ENCODE measurements around the gene KIAA2012.

DNA sequence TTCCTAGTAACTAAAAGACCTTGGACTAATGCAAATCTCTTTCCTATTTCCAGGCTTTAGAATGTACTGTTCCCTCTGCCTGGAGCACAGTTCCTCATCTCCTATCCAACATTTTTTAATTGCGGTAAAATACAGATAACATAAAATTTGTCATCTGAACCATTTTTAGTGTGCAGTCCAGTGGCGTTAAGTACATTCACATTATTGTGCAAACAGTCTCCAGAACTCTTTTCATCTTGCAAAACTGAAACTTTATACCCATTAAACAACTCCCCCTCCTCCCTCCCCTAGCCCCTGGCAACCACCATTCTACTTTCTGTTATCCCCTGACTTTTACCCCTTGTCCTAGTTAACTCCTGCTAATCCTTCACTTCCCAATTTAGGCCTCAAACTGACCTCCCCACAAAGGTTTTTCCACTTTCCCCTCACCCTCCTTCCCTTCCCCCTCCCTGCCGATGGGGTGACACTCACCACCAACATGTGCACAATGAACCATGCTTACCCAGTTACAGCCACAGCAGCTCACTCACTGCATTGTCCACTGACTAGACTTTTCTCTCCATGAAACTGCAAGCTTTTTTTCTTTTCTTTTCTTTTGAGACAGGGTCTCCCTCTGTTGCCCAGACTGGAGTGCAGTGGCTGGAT lies 54.8 kb downstream of the KIAA2012 start:
- TF ChIP-seq, protein P1, sequence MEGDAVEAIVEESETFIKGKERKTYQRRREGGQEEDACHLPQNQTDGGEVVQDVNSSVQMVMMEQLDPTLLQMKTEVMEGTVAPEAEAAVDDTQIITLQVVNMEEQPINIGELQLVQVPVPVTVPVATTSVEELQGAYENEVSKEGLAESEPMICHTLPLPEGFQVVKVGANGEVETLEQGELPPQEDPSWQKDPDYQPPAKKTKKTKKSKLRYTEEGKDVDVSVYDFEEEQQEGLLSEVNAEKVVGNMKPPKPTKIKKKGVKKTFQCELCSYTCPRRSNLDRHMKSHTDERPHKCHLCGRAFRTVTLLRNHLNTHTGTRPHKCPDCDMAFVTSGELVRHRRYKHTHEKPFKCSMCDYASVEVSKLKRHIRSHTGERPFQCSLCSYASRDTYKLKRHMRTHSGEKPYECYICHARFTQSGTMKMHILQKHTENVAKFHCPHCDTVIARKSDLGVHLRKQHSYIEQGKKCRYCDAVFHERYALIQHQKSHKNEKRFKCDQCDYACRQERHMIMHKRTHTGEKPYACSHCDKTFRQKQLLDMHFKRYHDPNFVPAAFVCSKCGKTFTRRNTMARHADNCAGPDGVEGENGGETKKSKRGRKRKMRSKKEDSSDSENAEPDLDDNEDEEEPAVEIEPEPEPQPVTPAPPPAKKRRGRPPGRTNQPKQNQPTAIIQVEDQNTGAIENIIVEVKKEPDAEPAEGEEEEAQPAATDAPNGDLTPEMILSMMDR (IDR thresholded peaks at IDR 0.05; ENCODE audit: low read length) = no peak
- TF ChIP-seq EZH2phosphoT487 (IDR thresholded peaks at IDR 0.05; ENCODE audit: low read length) = no peak
- TF ChIP-seq EZH2 (optimal IDR thresholded peaks at IDR 0.05; ENCODE audit: low read depth, low read length) = no peak
